ENCODE data around the gene EXOSC3.
A peak's percentile ranks its signal among the peaks of the same experiment; 100 is the strongest.
"Not testable (repeated sequence)": the region's sequence is repeated elsewhere in the genome, so short reads cannot be mapped to it uniquely, and the experiment has no call there.

EXOSC3 gene

DNA sequence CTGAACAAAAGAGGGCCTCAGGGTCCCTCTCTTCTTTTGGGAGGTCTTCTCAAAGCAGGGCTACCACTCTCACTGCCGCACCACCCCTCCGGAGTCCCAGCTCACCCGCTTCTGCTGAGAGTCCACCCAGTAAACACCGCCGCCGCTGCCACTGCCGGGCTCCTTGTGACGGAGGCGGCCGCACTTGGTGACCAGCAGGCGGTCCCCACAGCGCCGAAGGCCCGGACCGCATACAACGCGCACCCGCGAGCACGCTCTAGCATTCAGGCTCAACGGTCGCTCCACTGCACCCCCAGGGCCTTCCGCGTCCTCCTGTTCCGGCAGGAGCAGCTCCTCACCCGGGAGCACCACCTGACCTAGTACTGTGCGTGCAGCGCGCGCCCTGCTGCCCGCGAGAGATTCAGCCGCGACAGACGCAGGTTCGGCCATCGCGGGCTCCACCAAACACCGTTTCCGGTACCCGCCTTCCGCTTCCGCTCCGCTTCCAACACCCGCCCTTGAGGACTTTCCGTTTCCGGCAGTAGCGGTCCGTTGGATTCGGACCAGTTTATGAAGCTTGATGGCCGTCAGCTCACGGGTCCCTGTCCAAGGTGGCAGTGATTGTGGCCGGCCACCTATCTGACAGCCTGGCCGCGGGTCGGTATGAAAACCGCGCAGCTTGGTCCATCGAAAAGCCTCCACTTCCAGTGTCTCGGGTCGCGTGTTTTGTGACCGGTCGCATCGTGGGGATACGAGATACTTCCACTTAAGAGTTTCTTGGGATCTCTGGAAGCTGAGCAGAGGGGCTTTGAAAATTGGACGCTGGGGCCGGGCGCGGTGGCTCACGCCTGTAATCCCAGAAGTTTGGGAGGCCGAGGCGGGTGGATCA lies at the start of gene EXOSC3:
Gene EXOSC3 (minus strand): TSS at position 449 of the 868 bp plus-strand sequence. CDS start 20 bp downstream, at position 429.
- no peaks in the 10 kb centered on the region for H3K9me3 ChIP-seq (ENCODE audit: insufficient read depth, low read length)
- peaks cover 44% of the 10 kb centered on the region for H3K36me3 ChIP-seq (ENCODE audit: insufficient read depth, insufficient read length, low read length)
- H3K27me3 ChIP-seq (ENCODE audit: insufficient read depth, insufficient read length): no peaks in the 10 kb centered on the region
- H3K4me1 ChIP-seq (ENCODE audit: insufficient read depth, insufficient read length): no peaks in the 10 kb centered on the region
- TF ChIP-seq YY1 (IDR thresholded peaks at IDR 0.05; ENCODE audit: insufficient read depth, insufficient read length) (peak; percentile 63), ZNF274 (IDR thresholded peaks at IDR 0.05; ENCODE audit: low read depth, low read length) (no peak)
- peak within 1 kb of the TSS; percentile 99 for H3K9ac ChIP-seq (ENCODE audit: insufficient read length, low read depth)
- peak within 1 kb of the TSS; percentile 99 for H3K4me3 ChIP-seq (ENCODE audit: insufficient read length, low read depth)
- DNase-seq (ENCODE audit: low read depth, low spot score): peak; percentile 84

DNA sequence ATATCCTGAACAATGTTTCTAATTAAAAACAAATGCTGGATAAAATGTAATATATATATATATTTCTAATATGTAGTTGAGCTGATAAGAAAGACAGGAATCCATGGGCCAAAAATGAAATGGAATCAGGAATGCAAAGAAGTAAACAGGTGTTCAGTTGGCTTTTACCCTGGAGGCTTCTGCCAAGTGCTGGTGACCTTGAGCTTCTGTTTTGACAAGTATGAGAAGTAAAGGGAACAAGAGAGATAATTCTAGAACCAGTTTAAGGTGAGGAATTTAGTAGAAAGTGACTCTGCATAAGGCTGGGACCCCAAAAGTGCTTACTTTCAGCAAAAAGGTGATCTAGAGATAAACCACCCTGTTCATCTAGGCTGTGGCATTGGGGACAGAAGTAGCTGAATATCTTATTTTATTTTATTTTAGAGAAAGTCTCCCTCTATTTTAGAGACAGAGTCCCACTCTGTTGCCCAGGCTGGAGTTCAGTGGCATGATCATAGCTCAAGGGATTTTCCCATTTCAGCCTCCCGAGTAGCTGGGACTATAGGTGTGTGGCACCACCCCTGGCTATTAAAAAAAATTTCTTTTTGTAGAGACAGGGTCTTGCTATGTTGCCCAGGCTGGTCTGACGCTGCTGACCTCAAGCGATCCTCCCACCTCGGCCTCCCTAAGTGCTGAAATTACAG lies 42.8 kb upstream of the EXOSC3 start:
- TF ChIP-seq SUZ12 (IDR thresholded peaks at IDR 0.05; ENCODE audit: extremely low read depth, insufficient read depth, insufficient read length): no peak
- TF ChIP-seq ZNF274 (IDR thresholded peaks at IDR 0.05; ENCODE audit: low read depth, low read length): no peak
- no peak for TF ChIP-seq YY1 (IDR thresholded peaks at IDR 0.05; ENCODE audit: insufficient read depth, insufficient read length)
- Histone ChIP-seq H3K4me3 (ENCODE audit: insufficient read length, low read depth) (no peak overlapping the region), H3K27me3 (ENCODE audit: insufficient read depth, insufficient read length) (no peaks in the 10 kb centered on the region), H3K36me3 (ENCODE audit: insufficient read depth, insufficient read length, low read length) (peaks cover 51% of the 10 kb centered on the region), H3K4me1 (ENCODE audit: insufficient read depth, insufficient read length) (no peaks in the 10 kb centered on the region), H3K9ac (ENCODE audit: insufficient read length, low read depth) (no peak overlapping the region), H3K9me3 (ENCODE audit: insufficient read depth, low read length) (no peaks in the 10 kb centered on the region)
- no peak for DNase-seq (ENCODE audit: low read depth, low spot score)

DNA sequence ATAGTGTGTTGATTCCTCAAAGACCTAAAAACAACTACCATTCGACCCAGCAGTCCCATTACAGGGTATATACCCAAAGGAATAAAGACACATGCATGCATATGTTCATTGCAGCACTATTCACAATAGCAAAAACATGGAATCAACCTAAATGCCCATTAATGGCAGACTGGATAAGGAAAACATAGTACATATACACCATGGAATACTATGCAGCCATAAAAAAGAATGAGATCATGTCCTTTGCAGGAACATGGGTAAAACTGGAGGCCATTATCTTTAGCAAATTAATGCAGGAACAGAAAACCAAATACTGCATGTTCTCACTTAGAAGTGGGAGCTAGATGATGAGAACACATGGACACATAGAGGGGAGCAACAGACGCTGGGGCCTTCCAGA lies 40.3 kb upstream of the EXOSC3 start:
- not testable (repeated sequence) for H3K4me1 ChIP-seq (ENCODE audit: insufficient read depth, insufficient read length); H3K9me3 ChIP-seq (ENCODE audit: insufficient read depth, low read length); H3K4me3 ChIP-seq (ENCODE audit: insufficient read length, low read depth); H3K9ac ChIP-seq (ENCODE audit: insufficient read length, low read depth); H3K27me3 ChIP-seq (ENCODE audit: insufficient read depth, insufficient read length); DNase-seq (ENCODE audit: low read depth, low spot score)
- peaks cover 60% of the 10 kb centered on the region for H3K36me3 ChIP-seq (ENCODE audit: insufficient read depth, insufficient read length, low read length)

DNA sequence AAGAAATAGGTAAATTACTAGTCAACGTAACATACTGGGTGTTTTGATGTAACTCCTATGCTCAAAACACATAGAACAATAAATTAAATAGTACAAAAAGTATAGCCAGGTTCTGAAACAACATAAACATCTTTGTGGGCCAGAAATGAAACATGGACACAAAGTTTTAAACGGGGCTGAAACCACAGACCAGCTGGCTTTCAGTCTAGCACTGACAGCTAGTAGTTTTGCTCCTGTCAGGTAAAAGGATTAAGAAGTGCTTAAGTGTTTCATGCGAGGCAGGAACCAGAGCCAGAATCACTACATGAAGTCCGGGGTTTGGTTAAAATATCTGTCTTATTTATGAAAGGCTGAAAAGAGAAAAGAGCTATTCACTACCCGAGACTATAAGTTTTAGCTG lies 35.3 kb upstream of the EXOSC3 start:
- DNase-seq (ENCODE audit: low read depth, low spot score): no peak
- H3K4me1 ChIP-seq (ENCODE audit: insufficient read depth, insufficient read length): no peaks in the 10 kb centered on the region

DNA sequence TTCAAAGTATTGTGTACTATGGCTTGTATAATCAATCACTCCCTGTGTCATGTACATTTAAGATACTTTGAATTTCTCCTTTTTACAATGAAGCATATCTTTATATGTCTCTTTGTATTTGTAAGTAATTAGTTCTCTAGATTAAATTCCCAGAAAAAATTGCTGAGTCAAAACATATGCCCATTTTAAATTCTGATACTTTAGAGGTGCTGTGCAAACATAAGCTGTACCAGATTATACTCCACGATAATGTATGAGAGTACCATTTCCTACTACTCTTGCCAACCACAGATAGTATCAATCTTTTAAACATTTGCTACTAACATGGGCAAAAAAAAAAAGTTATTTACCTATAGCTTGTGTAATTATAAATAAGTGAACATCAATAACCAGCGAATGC lies 34.0 kb upstream of the EXOSC3 start:
- H3K9ac ChIP-seq (ENCODE audit: insufficient read length, low read depth): no peak overlapping the region
- H3K4me1 ChIP-seq (ENCODE audit: insufficient read depth, insufficient read length): no peaks in the 10 kb centered on the region
- DNase-seq (ENCODE audit: low read depth, low spot score): no peak
- peaks cover 26% of the 10 kb centered on the region for H3K36me3 ChIP-seq (ENCODE audit: insufficient read depth, insufficient read length, low read length)
- no peak overlapping the region for H3K4me3 ChIP-seq (ENCODE audit: insufficient read length, low read depth)
- TF ChIP-seq YY1 (IDR thresholded peaks at IDR 0.05; ENCODE audit: insufficient read depth, insufficient read length): no peak
- TF ChIP-seq ZNF274 (IDR thresholded peaks at IDR 0.05; ENCODE audit: low read depth, low read length): no peak
- TF ChIP-seq SUZ12 (IDR thresholded peaks at IDR 0.05; ENCODE audit: extremely low read depth, insufficient read depth, insufficient read length): no peak
- no peaks in the 10 kb centered on the region for H3K9me3 ChIP-seq (ENCODE audit: insufficient read depth, low read length)
- no peaks in the 10 kb centered on the region for H3K27me3 ChIP-seq (ENCODE audit: insufficient read depth, insufficient read length)

More for the DNA sequence above, 35.3 kb upstream of the EXOSC3 start:
- TF ChIP-seq SUZ12 (IDR thresholded peaks at IDR 0.05; ENCODE audit: extremely low read depth, insufficient read depth, insufficient read length) (no peak), YY1 (IDR thresholded peaks at IDR 0.05; ENCODE audit: insufficient read depth, insufficient read length) (no peak), ZNF274 (IDR thresholded peaks at IDR 0.05; ENCODE audit: low read depth, low read length) (no peak)
- no peaks in the 10 kb centered on the region for H3K9me3 ChIP-seq (ENCODE audit: insufficient read depth, low read length)
- no peak overlapping the region for H3K4me3 ChIP-seq (ENCODE audit: insufficient read length, low read depth)
- peaks cover 38% of the 10 kb centered on the region for H3K36me3 ChIP-seq (ENCODE audit: insufficient read depth, insufficient read length, low read length)
- H3K9ac ChIP-seq (ENCODE audit: insufficient read length, low read depth): no peak overlapping the region
- H3K27me3 ChIP-seq (ENCODE audit: insufficient read depth, insufficient read length): no peaks in the 10 kb centered on the region

DNA sequence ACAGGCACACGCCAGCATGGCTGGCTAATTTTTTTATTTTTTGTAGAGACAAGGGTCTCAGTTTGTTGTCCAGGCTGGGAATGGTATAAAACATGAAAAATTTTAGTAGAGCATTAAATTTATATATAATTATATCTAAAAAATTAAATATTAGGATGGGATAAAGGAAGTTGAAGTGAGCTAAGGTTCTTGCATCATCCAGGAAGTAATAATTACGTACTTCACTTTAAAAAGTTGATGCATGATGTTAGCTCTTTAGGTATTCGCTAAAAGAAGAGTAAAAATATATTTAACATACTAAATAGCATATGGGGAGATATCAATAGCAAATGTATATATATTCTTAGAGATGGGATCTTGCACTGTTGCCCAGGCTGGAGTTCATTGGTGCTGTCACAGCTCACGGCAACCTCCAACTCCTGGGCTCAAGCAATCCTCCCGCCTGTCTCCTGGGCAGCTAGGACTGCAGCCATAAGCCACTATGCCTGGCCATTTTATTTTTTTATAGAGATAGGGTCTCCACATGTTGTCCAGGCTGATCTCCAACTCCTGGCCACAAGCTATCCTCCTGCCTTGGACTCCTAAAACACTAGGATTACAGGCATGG lies 28.0 kb upstream of the EXOSC3 start:
- no peaks in the 10 kb centered on the region for H3K9me3 ChIP-seq (ENCODE audit: insufficient read depth, low read length)
- DNase-seq (ENCODE audit: low read depth, low spot score): no peak
- peaks cover 8% of the 10 kb centered on the region for H3K36me3 ChIP-seq (ENCODE audit: insufficient read depth, insufficient read length, low read length)
- H3K9ac ChIP-seq (ENCODE audit: insufficient read length, low read depth): no peak overlapping the region
- TF ChIP-seq YY1 (IDR thresholded peaks at IDR 0.05; ENCODE audit: insufficient read depth, insufficient read length) (no peak), SUZ12 (IDR thresholded peaks at IDR 0.05; ENCODE audit: extremely low read depth, insufficient read depth, insufficient read length) (no peak), ZNF274 (IDR thresholded peaks at IDR 0.05; ENCODE audit: low read depth, low read length) (no peak)
- H3K4me3 ChIP-seq (ENCODE audit: insufficient read length, low read depth): no peak overlapping the region
- no peaks in the 10 kb centered on the region for H3K4me1 ChIP-seq (ENCODE audit: insufficient read depth, insufficient read length)
- H3K27me3 ChIP-seq (ENCODE audit: insufficient read depth, insufficient read length): no peaks in the 10 kb centered on the region

DNA sequence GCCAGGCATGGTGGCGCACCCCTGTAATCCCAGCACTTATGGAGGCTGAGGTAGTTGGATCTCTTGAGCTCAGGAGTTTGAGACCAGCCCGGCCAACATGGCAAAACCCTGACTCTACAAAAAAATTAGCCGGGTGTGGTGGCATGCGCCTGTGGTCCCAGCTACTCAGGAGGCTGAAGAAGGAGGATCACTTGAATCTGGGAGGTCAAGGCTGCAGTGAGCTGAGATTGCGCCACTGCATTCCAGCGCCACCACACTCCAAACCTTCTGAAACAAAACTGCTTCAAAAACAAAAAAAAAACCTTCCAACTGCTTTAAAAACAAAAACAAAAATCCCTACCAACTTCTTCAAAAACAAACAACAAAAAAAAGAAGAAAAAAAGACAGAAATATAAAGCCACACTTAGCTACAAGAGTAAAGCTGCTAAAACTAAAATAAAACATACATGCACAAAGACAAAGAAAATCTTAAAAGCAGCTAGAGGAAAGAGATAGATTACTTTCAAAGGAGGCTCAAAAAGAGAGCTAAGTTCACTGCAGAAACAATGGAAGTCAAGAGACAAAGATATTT lies 27.1 kb upstream of the EXOSC3 start:
- Histone ChIP-seq H3K9me3 (ENCODE audit: insufficient read depth, low read length) (no peaks in the 10 kb centered on the region), H3K27me3 (ENCODE audit: insufficient read depth, insufficient read length) (no peaks in the 10 kb centered on the region), H3K4me1 (ENCODE audit: insufficient read depth, insufficient read length) (no peaks in the 10 kb centered on the region), H3K36me3 (ENCODE audit: insufficient read depth, insufficient read length, low read length) (peaks cover 7% of the 10 kb centered on the region), H3K9ac (ENCODE audit: insufficient read length, low read depth) (no peak overlapping the region), H3K4me3 (ENCODE audit: insufficient read length, low read depth) (no peak overlapping the region)
- no peak for DNase-seq (ENCODE audit: low read depth, low spot score)
- TF ChIP-seq SUZ12 (IDR thresholded peaks at IDR 0.05; ENCODE audit: extremely low read depth, insufficient read depth, insufficient read length): no peak
- TF ChIP-seq YY1 (IDR thresholded peaks at IDR 0.05; ENCODE audit: insufficient read depth, insufficient read length): no peak
- no peak for TF ChIP-seq ZNF274 (IDR thresholded peaks at IDR 0.05; ENCODE audit: low read depth, low read length)

DNA sequence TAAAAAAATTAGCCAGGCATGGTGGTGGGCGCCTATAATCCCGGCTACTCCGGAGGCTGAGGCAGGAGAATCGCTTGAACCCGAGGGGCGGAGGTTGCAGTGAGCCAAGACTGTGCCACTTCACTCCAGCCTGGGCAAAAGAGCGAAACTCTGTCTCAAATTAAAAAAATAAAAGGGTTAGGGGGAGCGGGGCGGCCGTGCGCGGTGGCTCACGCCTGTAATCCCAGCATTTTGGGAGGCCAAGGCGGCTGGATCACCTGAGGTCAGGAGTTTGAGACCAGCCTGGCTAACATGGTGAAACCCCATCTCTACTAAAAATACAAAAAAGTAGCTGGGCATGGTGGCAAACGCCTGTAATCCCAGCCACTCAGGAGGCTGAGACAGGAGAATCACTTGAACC lies 24.8 kb upstream of the EXOSC3 start:
- H3K4me1 ChIP-seq (ENCODE audit: insufficient read depth, insufficient read length); H3K9ac ChIP-seq (ENCODE audit: insufficient read length, low read depth); H3K27me3 ChIP-seq (ENCODE audit: insufficient read depth, insufficient read length); DNase-seq (ENCODE audit: low read depth, low spot score); H3K4me3 ChIP-seq (ENCODE audit: insufficient read length, low read depth); H3K9me3 ChIP-seq (ENCODE audit: insufficient read depth, low read length); H3K36me3 ChIP-seq (ENCODE audit: insufficient read depth, insufficient read length, low read length): not testable (repeated sequence)
